K562 (cell line): ENCODE results near the gene PPY. TPM values are rescaled to one million over a fixed set of nuclear protein-coding genes. Genes with fewer than 3 reads are reported as not detected.

ENCODE experiments used
- ATAC-seq: fragments of 200-7000 bp; cut with Tn5 transposase; 3 replicates; pipeline ENCODE4 v1.9.1; 2020; ENCODE audit warnings: moderate library complexity
- BruUV-seq: library from RNA; stranded (reverse); fragments of 400-500 nt; replicated peaks from 2 replicates; lab custom pipeline; 2021; lab: Mats Ljungman, UMichigan
- CTCF ChIA-PET: fragments of 300-600 bp; formaldehyde crosslinking; extraction: SDS; loops from one replicate; lab custom pipeline; 2021; ENCODE audit warnings: low intra/inter-chr PET ratio; lab: Yijun Ruan, JAX
- POLR2A ChIA-PET: fragments of 300-600, 350-650 bp; sonication (Branson Sonifier 250); formaldehyde crosslinking; extraction: SDS; loops from one replicate; lab custom pipeline; 2021; ENCODE audit warnings: antibody characterized with exemption, inconsistent platforms; lab: Yijun Ruan, JAX
- DNase-seq, 4 experiments: peaks; one replicate each; pipeline versions ENCODE4 v3.0.0 to v3.0.0-alpha.2; 2011 to 2018; ENCODE audit warnings: low spot score in 3 of 4, mixed read lengths in 3 of 4; ENCODE audit errors: extremely low read depth in 1 of 4
- FAIRE-seq: peaks from 2 replicates; lab custom pipeline; 2011; peaks lifted over from hg19 to GRCh38; lab: Jason Lieb, UNC
- H2AFZ ChIP-seq: 2 replicates; pipeline ENCODE4 v1.6.0; 2011; ENCODE audit warnings: low read depth, low read length, control low read depth, inconsistent platforms
- H3K27ac ChIP-seq: fragments of 200-600 bp; 3 replicates; pipeline ENCODE4 v1.8.0; 2011; ENCODE audit warnings: low read depth, mild to moderate bottlenecking, control low read depth, inconsistent platforms, low read length, moderate library complexity, mixed read lengths; ENCODE audit errors: extremely low read depth
- H3K27me3 ChIP-seq, 2 experiments: fragments of 300-600 bp in 1 of 2; 2 replicates in 1 of 2; 3 replicates in 1 of 2; pipeline versions ENCODE4 v1.6.0 to v1.8.0; 2011; ENCODE audit warnings: inconsistent platforms in 2 of 2, low read length in 2 of 2, mild to moderate bottlenecking in 1 of 2, mixed read lengths in 1 of 2, moderate library complexity in 1 of 2; ENCODE audit not compliant: control insufficient read depth in 2 of 2, insufficient read depth in 2 of 2
- H3K36me3 ChIP-seq: fragments of 300-600 bp; 3 replicates; pipeline ENCODE4 v1.8.0; 2011; ENCODE audit warnings: mild to moderate bottlenecking, low read length, inconsistent platforms; ENCODE audit not compliant: control insufficient read depth, insufficient read depth
- H3K4me1 ChIP-seq, 2 experiments: fragments of 200-600 bp in 1 of 2; replicated peaks in 1 of 2; 2 replicates in 1 of 2; 3 replicates in 1 of 2; pipeline versions ENCODE4 v1.5.1 to v1.8.0; 2011; ENCODE audit warnings: inconsistent platforms in 2 of 2, low read length in 2 of 2, mild to moderate bottlenecking in 1 of 2, mixed read lengths in 1 of 2, moderate library complexity in 1 of 2; ENCODE audit not compliant: control insufficient read depth in 2 of 2, insufficient read depth in 2 of 2
- H3K4me2 ChIP-seq: 2 replicates; pipeline ENCODE4 v1.6.1; 2011; ENCODE audit warnings: low read length, control low read depth, inconsistent platforms, mixed read lengths; ENCODE audit not compliant: insufficient read depth
- H3K4me3 ChIP-seq: fragments of 200-600 bp; sonication (generic), shearing (Covaris generic); 2 replicates; pipeline ENCODE4 v1.5.1; 2016; ENCODE audit warnings: control low read depth, inconsistent platforms
- H3K79me2 ChIP-seq: fragments of 200-600 bp; 3 replicates; pipeline ENCODE4 v1.8.0; 2011; ENCODE audit warnings: low read length, inconsistent platforms; ENCODE audit not compliant: control insufficient read depth, insufficient read depth
- H3K9ac ChIP-seq, 2 experiments: 2 replicates each; pipeline versions ENCODE4 v1.6.0 to v1.6.1; 2011; ENCODE audit warnings: low read depth in 2 of 2, low read length in 2 of 2, control low read depth in 1 of 2, inconsistent platforms in 1 of 2, mild to moderate bottlenecking in 1 of 2, mixed read lengths in 1 of 2; ENCODE audit not compliant: insufficient read depth in 1 of 2
- H3K9me1 ChIP-seq: one replicate; pipeline ENCODE4 v1.6.0; 2011; ENCODE audit warnings: inconsistent platforms, mild to moderate bottlenecking, low read length, moderate library complexity; ENCODE audit not compliant: control insufficient read depth, insufficient read depth
- H3K9me3 ChIP-seq: replicated peaks from 2 replicates; pipeline ENCODE4 v1.5.1; 2011; ENCODE audit warnings: low read depth, low read length, inconsistent platforms; ENCODE audit not compliant: control insufficient read depth, insufficient read depth
- H4K20me1 ChIP-seq: replicated peaks from 2 replicates; pipeline ENCODE4 v1.6.1; 2011; ENCODE audit warnings: low read length, inconsistent platforms, mixed read lengths; ENCODE audit not compliant: control insufficient read depth, insufficient read depth
- ARNT ChIP-seq, 2 experiments: fragments of 450-650 bp; IDR thresholded peaks; 2 replicates each; pipeline ENCODE4 v1.6.1; 2016; ENCODE audit warnings: mild to moderate bottlenecking in 1 of 2
- ATF4 ChIP-seq: fragments of 450-650 bp; formaldehyde crosslinking; IDR thresholded peaks from 2 replicates; pipeline ENCODE4 v1.4.0; 2022; ENCODE audit warnings: mild to moderate bottlenecking, moderate library complexity
- EGR1 ChIP-seq: fragments of 450-650 bp; conservative IDR thresholded peaks from 2 replicates; pipeline ENCODE4 v1.6.1; 2017; ENCODE audit warnings: mild to moderate bottlenecking
- FOXJ3 ChIP-seq: sonication (generic); formaldehyde crosslinking; IDR thresholded peaks from 2 replicates; pipeline ENCODE4 v1.4.0; 2020; ENCODE audit warnings: mild to moderate bottlenecking, missing genetic modification reagents
- PTRF ChIP-seq: fragments of 450-650 bp; IDR thresholded peaks from 2 replicates; pipeline ENCODE4 v1.6.1; 2016; ENCODE audit warnings: mild to moderate bottlenecking, missing genetic modification characterization, missing compliant biosample characterization
- SFPQ ChIP-seq: fragments of 200-400 bp; formaldehyde crosslinking; IDR thresholded peaks from 2 replicates; pipeline ENCODE4 v1.6.1; 2017; ENCODE audit warnings: mild to moderate bottlenecking, low read depth, low read length, moderate library complexity
- SMAD1 ChIP-seq: fragments of 150-350 bp; IDR thresholded peaks from 2 replicates; pipeline ENCODE4 v1.6.1; 2014; ENCODE audit warnings: low read length, low read depth; ENCODE audit not compliant: partially characterized antibody
- WGBS: fragments of 100-300 bp; shearing (Covaris generic); methylation state at CpG from one replicate; pipeline ENCODE4 v1.1.6; 2016; ENCODE audit warnings: low coverage, mixed read lengths; ENCODE audit not compliant: insufficient coverage; ENCODE audit errors: missing lambda C conversion rate; 5-methylcytosine and 5-hydroxymethylcytosine counted together
- in situ Hi-C: fragments of 300-500 bp; cut with MboI; formaldehyde crosslinking; loops from 4 replicates; pipeline ENCODE4 v1.15.0; 2018; ENCODE audit warnings: inconsistent platforms, mixed read lengths
- intact Hi-C: fragments of 100-400 bp; cut with micrococcal nuclease; formaldehyde crosslinking; loops from 2 replicates; pipeline ENCODE4 v1.14.2; 2022
- polyA plus RNA-seq, 8 experiments: library from polyadenylated mRNA; depleted of rRNA in 4 of 8; stranded (reverse) in 5 of 8; unstranded in 3 of 8; fragments of >200 nt; fragmentation: Nextera tagmentation in 2 of 8; fragmentation: Illumina TruSeq in 1 of 8; extraction: Ambion mirVana in 2 of 8; extraction: Trizol in 1 of 8; gene quantifications; 2 replicates each; pipeline versions ENCODE4 v1.2.1 to v1.2.3, GENCODE V29; 2011 to 2014; ENCODE audit warnings: inconsistent platforms in 1 of 8, missing spikeins in 1 of 8
- total RNA-seq, 7 experiments: library from RNA; depleted of rRNA in 6 of 7; stranded (reverse); fragments of >200 nt in 6 of 7; fragmentation: Illumina TruSeq in 2 of 7; extraction: Trizol in 2 of 7; gene quantifications; 2 replicates each; pipeline versions ENCODE4 v1.2.1 to v1.2.3, GENCODE V29; 2011 to 2021; ENCODE audit warnings: low replicate concordance in 1 of 7

Gene PPY
- total and polyA plus RNA-seq, 9 of the 15 experiments (the other 6 are each of a cell fraction or from before 2014, with no cell fraction given), result not detected

GRCh38 chr17:43898446-43898845, 43.8 kb downstream of the PPY start (continued):
- TF ChIP-seq SFPQ (no peak), PTRF (tag) (no peak), ATF4 (CRISPR knock-in tag) (no peak), SMAD1 (no peak)
- TF ChIP-seq, all 486 proteins: peak for 0

GRCh38 chr17:43897831-43898230, 44.4 kb downstream of the PPY start:
- ATAC-seq (no peak), FAIRE-seq (no peak), DNase-seq (no peak)
- intact Hi-C loops (no loop called here), in situ Hi-C loops (no loop called here)
- H3K4me1 ChIP-seq, result peaks cover 4 to 12% of the 10 kb centered on the region in 2 experiments; a peak in 3 of 5 replicates
- no peaks in the 10 kb centered on the region for H3K9me3 ChIP-seq
- H3K27ac ChIP-seq, result no peak overlapping the region
- H3K4me3 ChIP-seq, result no peak overlapping the region
- H3K36me3 ChIP-seq, result no peaks in the 10 kb centered on the region
- peaks cover 2 to 28% of the 10 kb centered on the region in 2 experiments; a peak in 3 of 5 replicates for H3K27me3 ChIP-seq
- no peak overlapping the region for H3K4me2 ChIP-seq
- ChIA-PET CTCF (no interaction called here), POLR2A (interaction anchor here (0.6 to 1.2 kb wide), 2 partner anchors 46 to 85 kb away, joined by 3 read pairs; no protein-coding TSS in a partner anchor)
- TF ChIP-seq ARNT (IDR thresholded peaks at IDR 0.05), result no peak
- TF ChIP-seq EGR1, result peak; percentile 54
- TF ChIP-seq FOXJ3 (CRISPR knock-in tag), result no peak
- H3K79me2 ChIP-seq, result no peaks in the 10 kb centered on the region
- H3K9me1 ChIP-seq, result peaks cover 4% of the 10 kb centered on the region
- BruUV-seq, result no TSS peak
- H2AFZ ChIP-seq, result no peak overlapping the region
- WGBS, result 0% methylated on average over 3 of the region's 3 CpGs
- peaks cover 3% of the 10 kb centered on the region; the same call in 1 of the 2 replicates for H4K20me1 ChIP-seq
- H3K9ac ChIP-seq, result no peak overlapping the region
